ENCODE results near the gene ADAMTS8.
A peak's percentile ranks its signal among the peaks of the same experiment; 100 is the strongest.

The ADAMTS8 gene

GRCh38 chr11:130457623-130458409, 29.4 kb upstream of the ADAMTS8 start:
- H3K4me2 ChIP-seq (ENCODE audit: low read length) = peak overlapping the region; percentile 4
- no peak overlapping the region for H3K4me3 ChIP-seq (ENCODE audit: low read length)
- no peaks in the 10 kb centered on the region for H3K9me3 ChIP-seq (replicated peaks; ENCODE audit: low read length)
- H3K27me3 ChIP-seq (ENCODE audit: control insufficient read depth, insufficient read depth, low read length) = peaks cover 42% of the 10 kb centered on the region
- peaks cover 14% of the 10 kb centered on the region for H3K4me1 ChIP-seq (ENCODE audit: control insufficient read depth, insufficient read depth, low read length)
- no peak overlapping the region for H3K9ac ChIP-seq (ENCODE audit: low read depth, low read length)
- H3K36me3 ChIP-seq (ENCODE audit: insufficient read depth, low read length) = no peaks in the 10 kb centered on the region

DNA sequence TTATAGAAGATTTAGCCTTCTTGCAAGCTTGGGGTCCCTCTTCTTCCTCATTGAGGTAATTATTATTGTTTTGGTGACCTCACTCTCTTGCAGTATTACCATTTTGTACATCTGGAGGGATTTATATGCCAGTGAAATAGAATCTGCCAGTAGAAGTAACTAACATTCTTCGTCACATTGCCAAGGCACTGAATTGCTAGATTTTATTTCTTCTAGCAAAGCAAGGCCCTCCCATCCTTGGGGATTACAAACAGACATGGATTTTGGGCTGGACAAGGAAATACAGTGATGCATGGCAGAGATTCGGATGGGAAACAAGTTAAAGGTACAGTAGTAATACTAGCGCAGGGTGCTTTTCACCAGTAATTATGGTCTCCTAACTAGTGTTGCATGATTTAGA, 27.9 kb upstream of the ADAMTS8 start:
- H3K4me1 ChIP-seq (ENCODE audit: control insufficient read depth, insufficient read depth, low read length) = peaks cover 23% of the 10 kb centered on the region
- no peak overlapping the region for H3K9ac ChIP-seq (ENCODE audit: low read depth, low read length)
- H3K27me3 ChIP-seq (ENCODE audit: control insufficient read depth, insufficient read depth, low read length) = peaks cover 26% of the 10 kb centered on the region
- H3K36me3 ChIP-seq (ENCODE audit: insufficient read depth, low read length) = no peaks in the 10 kb centered on the region
- no peaks in the 10 kb centered on the region for H3K9me3 ChIP-seq (replicated peaks; ENCODE audit: low read length)
- no peak overlapping the region for H3K4me2 ChIP-seq (ENCODE audit: low read length)
- no peak overlapping the region for H3K4me3 ChIP-seq (ENCODE audit: low read length)

- no peaks in the 10 kb centered on the region for H3K9me3 ChIP-seq (replicated peaks; ENCODE audit: low read length)
- peaks cover 20% of the 10 kb centered on the region for H3K27me3 ChIP-seq (ENCODE audit: control insufficient read depth, insufficient read depth, low read length)
These were observed 27.2 kb upstream of the ADAMTS8 start for GRCh38 chr11:130455483-130456127.

DNA sequence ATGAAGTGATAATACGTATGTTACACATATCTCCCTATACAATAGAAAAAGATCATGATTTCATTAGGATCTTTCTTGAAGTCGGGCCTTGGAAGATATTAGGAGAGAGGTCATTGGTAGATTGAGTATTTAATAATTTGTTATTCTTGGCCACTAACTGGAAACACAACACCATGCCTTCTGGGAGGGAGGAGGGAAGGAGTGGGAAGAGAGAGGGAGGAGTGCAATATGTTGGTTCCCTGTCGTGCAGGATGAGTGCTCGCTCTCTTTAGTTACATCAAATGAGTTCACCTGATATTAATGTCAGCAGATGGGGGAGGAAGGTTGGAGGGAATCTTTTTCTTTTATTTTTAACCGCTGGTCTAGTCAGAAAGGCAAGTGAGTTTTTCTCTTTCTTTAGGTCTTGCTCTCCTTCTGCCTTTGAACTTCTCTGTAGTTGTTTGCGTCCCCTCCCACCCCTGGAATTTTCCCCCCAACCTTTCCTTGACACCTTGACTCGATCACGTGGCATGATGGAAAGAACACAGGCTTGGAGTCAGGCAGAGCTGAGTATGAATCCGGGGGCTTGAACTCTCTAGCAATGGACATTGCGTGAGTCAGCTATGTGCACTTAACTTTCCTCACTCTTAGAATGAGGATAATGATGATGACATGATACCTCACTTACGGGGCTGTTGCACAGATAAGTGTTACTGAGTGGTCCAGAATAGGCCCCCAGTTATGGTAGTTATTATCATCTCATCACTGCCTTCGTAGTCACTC, 26.3 kb upstream of the ADAMTS8 start:
- peaks cover 18% of the 10 kb centered on the region for H3K27me3 ChIP-seq (ENCODE audit: control insufficient read depth, insufficient read depth, low read length)
- H3K4me2 ChIP-seq (ENCODE audit: low read length) = no peak overlapping the region
- H3K36me3 ChIP-seq (ENCODE audit: insufficient read depth, low read length) = no peaks in the 10 kb centered on the region
- H3K9me3 ChIP-seq (replicated peaks; ENCODE audit: low read length) = no peaks in the 10 kb centered on the region
- no peak overlapping the region for H3K4me3 ChIP-seq (ENCODE audit: low read length)
- H3K9ac ChIP-seq (ENCODE audit: low read depth, low read length) = no peak overlapping the region
- H3K4me1 ChIP-seq (ENCODE audit: control insufficient read depth, insufficient read depth, low read length) = peaks cover 38% of the 10 kb centered on the region

More at GRCh38 chr11:130455483-130456127, 27.2 kb upstream of the ADAMTS8 start:
- H3K4me3 ChIP-seq (ENCODE audit: low read length) = no peak overlapping the region
- H3K36me3 ChIP-seq (ENCODE audit: insufficient read depth, low read length) = no peaks in the 10 kb centered on the region
- peaks cover 30% of the 10 kb centered on the region for H3K4me1 ChIP-seq (ENCODE audit: control insufficient read depth, insufficient read depth, low read length)
- no peak overlapping the region for H3K4me2 ChIP-seq (ENCODE audit: low read length)
- no peak overlapping the region for H3K9ac ChIP-seq (ENCODE audit: low read depth, low read length)

- H3K36me3 ChIP-seq (ENCODE audit: insufficient read depth, low read length) = no peaks in the 10 kb centered on the region
- no peak overlapping the region for H3K4me3 ChIP-seq (ENCODE audit: low read length)
- no peak overlapping the region for H3K4me2 ChIP-seq (ENCODE audit: low read length)
- peaks cover 21% of the 10 kb centered on the region for H3K27me3 ChIP-seq (ENCODE audit: control insufficient read depth, insufficient read depth, low read length)
- H3K9me3 ChIP-seq (replicated peaks; ENCODE audit: low read length) = no peaks in the 10 kb centered on the region
- H3K9ac ChIP-seq (ENCODE audit: low read depth, low read length) = no peak overlapping the region
- H3K4me1 ChIP-seq (ENCODE audit: control insufficient read depth, insufficient read depth, low read length) = peaks cover 50% of the 10 kb centered on the region
These were observed 24.5 kb upstream of the ADAMTS8 start for GRCh38 chr11:130452940-130453339.

GRCh38 chr11:130452176-130452575, 23.8 kb upstream of the ADAMTS8 start:
- peaks cover 19% of the 10 kb centered on the region for H3K27me3 ChIP-seq (ENCODE audit: control insufficient read depth, insufficient read depth, low read length)
- no peak overlapping the region for H3K4me3 ChIP-seq (ENCODE audit: low read length)
- no peaks in the 10 kb centered on the region for H3K36me3 ChIP-seq (ENCODE audit: insufficient read depth, low read length)
- H3K9ac ChIP-seq (ENCODE audit: low read depth, low read length) = no peak overlapping the region
- peaks cover 45% of the 10 kb centered on the region for H3K4me1 ChIP-seq (ENCODE audit: control insufficient read depth, insufficient read depth, low read length)
- no peaks in the 10 kb centered on the region for H3K9me3 ChIP-seq (replicated peaks; ENCODE audit: low read length)
- no peak overlapping the region for H3K4me2 ChIP-seq (ENCODE audit: low read length)

GRCh38 chr11:130451231-130452019, 23.0 kb upstream of the ADAMTS8 start:
- peaks cover 19% of the 10 kb centered on the region for H3K27me3 ChIP-seq (ENCODE audit: control insufficient read depth, insufficient read depth, low read length)
- no peaks in the 10 kb centered on the region for H3K9me3 ChIP-seq (replicated peaks; ENCODE audit: low read length)
- no peaks in the 10 kb centered on the region for H3K36me3 ChIP-seq (ENCODE audit: insufficient read depth, low read length)
- H3K4me2 ChIP-seq (ENCODE audit: low read length) = peak overlapping the region; percentile 99
- H3K9ac ChIP-seq (ENCODE audit: low read depth, low read length) = no peak overlapping the region
- no peak overlapping the region for H3K4me3 ChIP-seq (ENCODE audit: low read length)
- peaks cover 45% of the 10 kb centered on the region for H3K4me1 ChIP-seq (ENCODE audit: control insufficient read depth, insufficient read depth, low read length)

- no peaks in the 10 kb centered on the region for H3K9me3 ChIP-seq (replicated peaks; ENCODE audit: low read length)
- no peak overlapping the region for H3K9ac ChIP-seq (ENCODE audit: low read depth, low read length)
These were observed 21.8 kb upstream of the ADAMTS8 start for GRCh38 chr11:130449996-130450769.

GRCh38 chr11:130449310-130449990, 21.0 kb upstream of the ADAMTS8 start:
- Histone ChIP-seq H3K4me1 (ENCODE audit: control insufficient read depth, insufficient read depth, low read length) (peaks cover 42% of the 10 kb centered on the region), H3K4me3 (ENCODE audit: low read length) (peak overlapping the region; percentile 75), H3K36me3 (ENCODE audit: insufficient read depth, low read length) (no peaks in the 10 kb centered on the region), H3K27me3 (ENCODE audit: control insufficient read depth, insufficient read depth, low read length) (peaks cover 15% of the 10 kb centered on the region), H3K9ac (ENCODE audit: low read depth, low read length) (peak overlapping the region; percentile 67), H3K9me3 (replicated peaks; ENCODE audit: low read length) (no peaks in the 10 kb centered on the region), H3K4me2 (ENCODE audit: low read length) (peak overlapping the region; percentile 99)

More at GRCh38 chr11:130449996-130450769, 21.8 kb upstream of the ADAMTS8 start:
- peak overlapping the region; percentile 75 for H3K4me3 ChIP-seq (ENCODE audit: low read length)
- peaks cover 15% of the 10 kb centered on the region for H3K27me3 ChIP-seq (ENCODE audit: control insufficient read depth, insufficient read depth, low read length)
- H3K4me2 ChIP-seq (ENCODE audit: low read length) = peak overlapping the region; percentile 99
- H3K4me1 ChIP-seq (ENCODE audit: control insufficient read depth, insufficient read depth, low read length) = peaks cover 45% of the 10 kb centered on the region
- H3K36me3 ChIP-seq (ENCODE audit: insufficient read depth, low read length) = no peaks in the 10 kb centered on the region
